ENCODE measurements around the gene FADD.
A peak's percentile ranks its signal among the peaks of the same experiment; 100 is the strongest.

The FADD gene

GRCh38 chr11:70202920-70203750, at the start of gene FADD:
TSS of gene FADD (plus strand) at chr11:70203296. CDS start at chr11:70203460, 164 bp downstream.
- peak; percentile 86 to 87 for DNase-seq (ENCODE audit: low read depth in 2 of 2)

- DNase-seq (ENCODE audit: low read depth in 2 of 2): no peak
Observed at GRCh38 chr11:70155386-70155785, 47.7 kb upstream of the FADD start.

GRCh38 chr11:70156291-70157037, 46.6 kb upstream of the FADD start:
- no peak for DNase-seq (ENCODE audit: low read depth in 2 of 2)

- no peak for DNase-seq (ENCODE audit: low read depth in 2 of 2)
Observed at GRCh38 chr11:70158201-70158600, 44.9 kb upstream of the FADD start.

- DNase-seq (ENCODE audit: low read depth in 2 of 2): no peak
Observed at GRCh38 chr11:70158757-70159389, 44.2 kb upstream of the FADD start.

- no peak for DNase-seq (ENCODE audit: low read depth in 2 of 2)
Observed at GRCh38 chr11:70159627-70160570, 43.2 kb upstream of the FADD start.

- DNase-seq (ENCODE audit: low read depth in 2 of 2): no peak
Observed at GRCh38 chr11:70161043-70161625, 42.0 kb upstream of the FADD start.

- no peak for DNase-seq (ENCODE audit: low read depth in 2 of 2)
Observed at GRCh38 chr11:70164705-70165104, 38.4 kb upstream of the FADD start.

- no peak for DNase-seq (ENCODE audit: low read depth in 2 of 2)
Observed at GRCh38 chr11:70167120-70167519, 36.0 kb upstream of the FADD start.

GRCh38 chr11:70167723-70168404, 35.2 kb upstream of the FADD start:
- DNase-seq (ENCODE audit: low read depth in 2 of 2): no peak

GRCh38 chr11:70168405-70168754, 34.7 kb upstream of the FADD start:
- no peak for DNase-seq (ENCODE audit: low read depth in 2 of 2)

- DNase-seq (ENCODE audit: low read depth in 2 of 2): no peak
Observed at GRCh38 chr11:70169127-70169526, 34.0 kb upstream of the FADD start.

GRCh38 chr11:70169632-70170031, 33.5 kb upstream of the FADD start:
- no peak for DNase-seq (ENCODE audit: low read depth in 2 of 2)

GRCh38 chr11:70170596-70171210, 32.4 kb upstream of the FADD start:
- no peak for DNase-seq (ENCODE audit: low read depth in 2 of 2)

GRCh38 chr11:70173018-70173417, 30.1 kb upstream of the FADD start:
- DNase-seq (ENCODE audit: low read depth in 2 of 2): no peak

- DNase-seq (ENCODE audit: low read depth in 2 of 2): no peak
Observed at GRCh38 chr11:70174547-70175235, 28.4 kb upstream of the FADD start.

GRCh38 chr11:70175236-70175698, 27.8 kb upstream of the FADD start:
- DNase-seq (ENCODE audit: low read depth in 2 of 2): no peak

GRCh38 chr11:70176940-70177689, 26.0 kb upstream of the FADD start:
- no peak for DNase-seq (ENCODE audit: low read depth in 2 of 2)

GRCh38 chr11:70180906-70181305, 22.2 kb upstream of the FADD start:
- no peak for DNase-seq (ENCODE audit: low read depth in 2 of 2)
